Endothelial cell (in vitro differentiated cells): Measurements from ENCODE around the gene TRIP6. TPM values are rescaled to one million over a fixed set of nuclear protein-coding genes. Genes with fewer than 3 reads are reported as not detected.

Source experiments
- DNase-seq: peaks from one replicate; pipeline ENCODE4 v3.0.0; 2021; ENCODE audit warnings: low spot score
- H3K27ac Mint-ChIP-seq: one replicate; pipeline ENCODE4 v1.8.0; 2021; ENCODE audit warnings: mixed read lengths, inconsistent platforms; ENCODE audit not compliant: unreplicated experiment
- H3K27me3 Mint-ChIP-seq: one replicate; pipeline ENCODE4 v1.8.0; 2021; ENCODE audit warnings: mild to moderate bottlenecking, moderate library complexity, mixed read lengths, inconsistent platforms; ENCODE audit not compliant: unreplicated experiment
- H3K36me3 Mint-ChIP-seq: one replicate; pipeline ENCODE4 v1.8.0; 2021; ENCODE audit warnings: mild to moderate bottlenecking, low read depth, mixed read lengths, inconsistent platforms; ENCODE audit not compliant: unreplicated experiment
- H3K4me1 Mint-ChIP-seq: one replicate; pipeline ENCODE4 v1.8.0; 2021; ENCODE audit warnings: mild to moderate bottlenecking, mixed read lengths, inconsistent platforms; ENCODE audit not compliant: unreplicated experiment
- H3K4me3 Mint-ChIP-seq: one replicate; pipeline ENCODE4 v1.8.0; 2021; ENCODE audit warnings: mild to moderate bottlenecking, mixed read lengths, inconsistent platforms; ENCODE audit not compliant: unreplicated experiment
- H3K9me3 Mint-ChIP-seq: one replicate; pipeline ENCODE4 v1.8.0; 2021; ENCODE audit warnings: mixed read lengths, inconsistent platforms; ENCODE audit not compliant: unreplicated experiment
- CTCF ChIP-seq: fragments of 200-600 bp; sonication (generic); IDR thresholded peaks from one replicate; pipeline ENCODE4 v1.5.0; 2021; ENCODE audit warnings: antibody characterized with exemption; ENCODE audit not compliant: unreplicated experiment
- total RNA-seq: library from RNA; stranded (reverse); fragmentation: NEBNext Ultra II Directional; extraction: Animal tissue kit (Norgen Biotek cat#: 25700); gene quantifications from one replicate; pipeline ENCODE4 v1.2.1, GENCODE V29; 2021; ENCODE audit not compliant: unreplicated experiment

TRIP6 gene
- total RNA-seq, 1 donor from 2014 or later: 93.8 TPM

DNA sequence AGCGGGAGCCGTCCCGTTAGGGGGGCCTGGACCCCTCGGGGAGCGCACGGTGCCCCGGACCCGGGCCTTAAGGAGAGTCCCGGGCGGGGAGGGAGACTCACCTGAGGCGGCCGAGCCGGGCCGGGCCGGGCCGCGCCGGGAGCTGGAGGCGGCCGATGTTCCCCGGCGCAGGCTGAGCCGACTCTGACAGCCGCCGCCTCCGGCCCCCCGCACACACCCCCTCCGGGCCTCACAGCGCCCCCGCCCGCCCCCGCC is 28.4 kb downstream of the TRIP6 start, which contains the start of gene ACHE:
Gene ACHE (minus strand): TSS at position 188 of the 255 bp plus-strand sequence. CDS start 1,656 bp downstream, outside the sequence.
- Mint-ChIP-seq H3K4me1 (peaks cover 17% of the 10 kb centered on the region), H3K9me3 (no peaks in the 10 kb centered on the region), H3K27me3 (peaks cover 23% of the 10 kb centered on the region), H3K36me3 (peaks cover 4% of the 10 kb centered on the region), H3K4me3 (peak within 1 kb of the TSS; percentile 85), H3K27ac (peak within 1 kb of the TSS; percentile 26)
- no peak for DNase-seq
- no peak for TF ChIP-seq CTCF

DNA sequence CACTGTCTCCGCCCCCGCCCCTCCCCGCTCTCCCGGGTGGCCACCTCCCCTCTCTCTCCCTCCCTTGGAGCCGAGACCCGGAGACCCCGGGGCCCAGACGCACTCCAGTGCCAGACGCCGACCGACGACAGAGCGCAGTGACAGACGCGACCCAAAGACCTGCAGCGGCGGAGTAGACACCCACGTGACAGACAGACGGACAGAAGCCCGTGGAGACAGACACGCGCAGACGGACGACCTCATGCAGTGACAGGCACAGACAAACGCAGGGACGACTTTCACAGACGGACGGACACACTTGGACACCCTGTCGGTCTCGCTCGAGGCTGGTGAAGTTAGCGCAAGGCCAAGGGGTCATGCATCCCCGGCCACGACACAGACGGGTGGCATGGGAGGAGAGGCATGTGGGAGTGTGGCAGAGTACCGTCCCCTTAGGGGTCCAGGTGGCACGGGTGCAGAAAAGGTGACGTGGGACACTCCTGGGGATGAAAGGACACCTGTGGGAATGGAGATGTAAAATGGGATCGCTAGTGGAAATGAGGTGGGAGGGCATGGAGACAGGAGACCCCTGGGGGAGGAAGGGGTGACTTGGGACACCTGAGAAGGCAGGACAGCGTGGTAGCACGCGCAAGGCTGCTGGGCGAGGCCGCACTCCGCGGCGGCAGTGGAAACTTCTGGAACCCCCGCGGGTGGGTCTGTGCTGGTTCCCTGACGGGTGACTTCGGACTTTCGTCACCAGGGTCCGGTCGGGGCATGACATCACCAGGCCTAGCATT is 29.0 kb downstream of the TRIP6 start:
- H3K4me1 Mint-ChIP-seq: peaks cover 17% of the 10 kb centered on the region
- peaks cover 23% of the 10 kb centered on the region for H3K27me3 Mint-ChIP-seq
- H3K36me3 Mint-ChIP-seq: peaks cover 4% of the 10 kb centered on the region
- no peak for DNase-seq
- peak overlapping the region; percentile 26 for H3K27ac Mint-ChIP-seq
- peak overlapping the region; percentile 85 for H3K4me3 Mint-ChIP-seq
- TF ChIP-seq CTCF: no peak
- H3K9me3 Mint-ChIP-seq: no peaks in the 10 kb centered on the region

DNA sequence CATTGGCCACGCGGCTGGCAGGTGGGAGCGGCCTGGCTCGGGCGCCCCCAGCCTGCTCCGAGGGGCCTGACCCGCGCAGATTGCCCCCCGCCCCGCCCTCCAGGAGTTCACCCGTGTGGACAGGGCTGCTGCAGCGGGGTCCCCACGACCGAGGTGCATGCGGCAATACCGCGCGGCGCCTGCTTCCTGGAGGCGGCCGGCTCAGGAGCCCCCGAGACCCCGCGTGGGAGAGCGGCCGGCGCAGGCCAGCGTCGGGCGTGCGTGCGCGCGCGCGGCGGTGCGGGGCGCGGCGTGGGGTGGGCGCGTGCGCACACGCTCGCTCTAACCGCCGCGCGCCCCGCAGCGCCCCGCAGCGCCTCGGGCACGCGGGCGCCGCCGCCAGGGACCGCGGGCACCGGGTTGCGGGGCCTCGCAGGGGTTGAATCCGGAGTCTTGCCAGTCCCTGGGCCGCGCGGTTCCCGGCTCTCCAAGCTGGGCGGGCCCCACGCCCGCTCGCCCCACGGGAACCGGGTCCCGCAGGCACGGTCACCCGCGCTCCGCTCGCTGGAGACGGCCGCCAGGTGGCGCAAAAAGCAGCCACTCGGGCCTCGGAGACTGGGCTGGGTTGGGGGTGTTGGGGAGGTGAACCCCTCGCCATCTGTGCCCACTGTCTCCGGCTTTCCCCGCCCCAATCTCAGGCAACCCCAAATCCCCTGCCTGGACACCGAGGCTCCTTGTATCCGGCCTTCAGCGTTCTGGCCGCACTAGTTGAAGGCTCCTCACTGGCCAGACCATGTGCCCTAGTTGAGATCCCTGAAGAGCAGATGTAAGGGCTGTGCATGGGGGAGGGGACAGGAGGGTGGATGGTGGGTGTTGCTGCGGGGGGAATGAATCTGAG is 29.8 kb downstream of the TRIP6 start:
- no peak overlapping the region for H3K4me3 Mint-ChIP-seq
- TF ChIP-seq CTCF: peak; percentile 77
- no peak overlapping the region for H3K27ac Mint-ChIP-seq
- peak; percentile 66 for DNase-seq
- no peaks in the 10 kb centered on the region for H3K9me3 Mint-ChIP-seq
- H3K36me3 Mint-ChIP-seq: peaks cover 4% of the 10 kb centered on the region
- H3K27me3 Mint-ChIP-seq: peaks cover 17% of the 10 kb centered on the region
- H3K4me1 Mint-ChIP-seq: peaks cover 11% of the 10 kb centered on the region

GRCh38 chr7:100897772-100898454 is 30.7 kb downstream of the TRIP6 start:
- Mint-ChIP-seq H3K27ac (peak overlapping the region; percentile 42), H3K4me1 (peaks cover 6% of the 10 kb centered on the region), H3K9me3 (no peaks in the 10 kb centered on the region), H3K4me3 (peak overlapping the region; percentile 56), H3K27me3 (peaks cover 13% of the 10 kb centered on the region), H3K36me3 (peaks cover 4% of the 10 kb centered on the region)
- DNase-seq: no peak
- no peak for TF ChIP-seq CTCF
